Activated CD4-positive, alpha-beta T cell treated with anti-CD3 and anti-CD28 coated beads for 36 hours (primary cell): ENCODE measurements around the gene AGPAT3. TPM values are rescaled to one million over a fixed set of nuclear protein-coding genes. Genes with fewer than 3 reads are reported as not detected.
"Not testable (repeated sequence)": the region's sequence is repeated elsewhere in the genome, so short reads cannot be mapped to it uniquely, and the experiment has no call there.

Experiments used
- ATAC-seq: fragments of 200-7000 bp; cut with Tn5 transposase; one replicate; pipeline ENCODE4 v1.10.0; 2021; ENCODE audit warnings: mild to moderate bottlenecking, moderate library complexity
- CTCF ChIA-PET: fragments of 350-600 bp; sonication (Branson Sonifier 250); formaldehyde crosslinking; loops from one replicate; lab custom pipeline; 2021; ENCODE audit warnings: antibody characterized with exemption; lab: Charles Lee
- POLR2A ChIA-PET: fragments of 350-600 bp; sonication (Branson Sonifier 250); formaldehyde crosslinking; loops from one replicate; lab custom pipeline; 2021; ENCODE audit warnings: antibody characterized with exemption, inconsistent platforms; lab: Charles Lee
- DNase-seq: peaks from one replicate; pipeline ENCODE4 v3.0.0-alpha.2; 2020
- H3K27ac Mint-ChIP-seq: one replicate; pipeline ENCODE4 v1.8.0; 2021; ENCODE audit warnings: mixed read lengths
- H3K27me3 Mint-ChIP-seq: one replicate; pipeline ENCODE4 v1.8.0; 2021; ENCODE audit warnings: mixed read lengths
- H3K36me3 Mint-ChIP-seq: one replicate; pipeline ENCODE4 v1.8.0; 2021; ENCODE audit warnings: low read depth, mixed read lengths
- H3K4me1 Mint-ChIP-seq: one replicate; pipeline ENCODE4 v1.8.0; 2021; ENCODE audit warnings: mixed read lengths
- H3K4me3 Mint-ChIP-seq: one replicate; pipeline ENCODE4 v1.8.0; 2021; ENCODE audit warnings: mild to moderate bottlenecking, moderate library complexity, mixed read lengths
- H3K9me3 Mint-ChIP-seq: one replicate; pipeline ENCODE4 v1.8.0; 2021; ENCODE audit warnings: low read depth, mixed read lengths
- intact Hi-C, 2 experiments: fragments of 100-400 bp; cut with DNase I in 1 of 2; cut with micrococcal nuclease in 1 of 2; formaldehyde crosslinking; loops; one replicate each; pipeline versions ENCODE4 v1.14.2 to v1.15.1; 2022 to 2024; cut with DNase I, micrococcal nuclease
- total RNA-seq, 2 experiments: library from RNA; stranded (reverse); gene quantifications; one replicate each; pipeline ENCODE4 v1.2.3, GENCODE V29; 2021

AGPAT3 gene
- total RNA-seq, 2 experiments from 2014 or later = 73.5 to 90.7 TPM

DNA sequence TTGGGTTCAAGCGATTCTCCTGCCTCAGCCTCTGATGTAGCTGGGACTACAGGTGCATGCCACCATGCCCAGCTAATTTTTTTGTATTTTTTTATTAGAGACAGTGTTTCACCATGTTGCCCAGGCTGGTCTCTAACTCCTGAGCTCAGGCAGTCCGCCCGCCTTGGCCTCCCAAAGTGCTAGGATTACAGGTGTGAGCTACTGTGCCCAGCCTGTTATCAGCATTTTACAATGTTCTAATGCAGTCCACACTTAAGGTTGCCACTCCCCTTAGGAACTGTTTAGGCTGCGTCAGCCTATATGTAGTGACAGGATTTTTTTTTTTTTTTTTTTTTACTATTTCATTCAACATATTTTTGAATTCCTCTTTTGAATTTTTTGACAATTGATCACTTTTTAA lies 30.2 kb downstream of the AGPAT3 start:
- no peak overlapping the region for H3K27ac Mint-ChIP-seq
- POLR2A ChIA-PET = no interaction called here
- peaks cover 47% of the 10 kb centered on the region for H3K36me3 Mint-ChIP-seq

DNA sequence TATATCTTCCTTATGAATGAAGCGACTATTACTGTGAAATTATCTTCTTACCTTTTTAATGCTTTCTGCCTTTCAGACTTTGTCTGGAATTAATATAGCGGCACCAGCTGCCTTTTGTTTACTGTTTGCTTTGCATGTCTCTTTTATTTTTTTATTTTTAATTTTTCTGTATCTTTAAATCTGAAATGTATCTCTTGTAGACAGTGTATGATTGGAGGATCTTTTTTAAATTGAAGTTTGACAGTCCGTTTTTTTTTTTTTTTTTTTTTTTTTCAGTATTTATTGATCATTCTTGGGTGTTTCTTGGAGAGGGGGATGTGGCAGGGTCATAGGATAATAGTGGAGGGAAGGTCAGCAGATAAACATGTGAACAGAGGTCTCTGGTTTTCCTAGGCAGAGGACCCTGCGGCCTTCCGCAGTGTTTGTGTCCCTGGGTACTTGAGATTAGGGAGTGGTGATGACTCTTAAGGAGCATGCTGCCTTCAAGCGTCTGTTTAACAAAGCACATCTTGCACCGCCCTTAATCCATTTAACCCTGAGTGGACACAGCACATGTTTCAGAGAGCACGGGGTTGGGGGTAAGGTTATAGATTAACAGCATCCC lies 31.8 kb downstream of the AGPAT3 start:
- H3K4me3 Mint-ChIP-seq = not testable (repeated sequence)
- H3K36me3 Mint-ChIP-seq = peaks cover 46% of the 10 kb centered on the region

More for the DNA sequence above, 30.2 kb downstream of the AGPAT3 start:
- Mint-ChIP-seq H3K4me1 (peaks cover 34% of the 10 kb centered on the region), H3K4me3 (no peak overlapping the region), H3K27me3 (no peaks in the 10 kb centered on the region), H3K9me3 (peaks cover 3% of the 10 kb centered on the region)
- DNase-seq (no peak), ATAC-seq (no peak)
- intact Hi-C loops = no loop called here
- CTCF ChIA-PET = no interaction called here

DNA sequence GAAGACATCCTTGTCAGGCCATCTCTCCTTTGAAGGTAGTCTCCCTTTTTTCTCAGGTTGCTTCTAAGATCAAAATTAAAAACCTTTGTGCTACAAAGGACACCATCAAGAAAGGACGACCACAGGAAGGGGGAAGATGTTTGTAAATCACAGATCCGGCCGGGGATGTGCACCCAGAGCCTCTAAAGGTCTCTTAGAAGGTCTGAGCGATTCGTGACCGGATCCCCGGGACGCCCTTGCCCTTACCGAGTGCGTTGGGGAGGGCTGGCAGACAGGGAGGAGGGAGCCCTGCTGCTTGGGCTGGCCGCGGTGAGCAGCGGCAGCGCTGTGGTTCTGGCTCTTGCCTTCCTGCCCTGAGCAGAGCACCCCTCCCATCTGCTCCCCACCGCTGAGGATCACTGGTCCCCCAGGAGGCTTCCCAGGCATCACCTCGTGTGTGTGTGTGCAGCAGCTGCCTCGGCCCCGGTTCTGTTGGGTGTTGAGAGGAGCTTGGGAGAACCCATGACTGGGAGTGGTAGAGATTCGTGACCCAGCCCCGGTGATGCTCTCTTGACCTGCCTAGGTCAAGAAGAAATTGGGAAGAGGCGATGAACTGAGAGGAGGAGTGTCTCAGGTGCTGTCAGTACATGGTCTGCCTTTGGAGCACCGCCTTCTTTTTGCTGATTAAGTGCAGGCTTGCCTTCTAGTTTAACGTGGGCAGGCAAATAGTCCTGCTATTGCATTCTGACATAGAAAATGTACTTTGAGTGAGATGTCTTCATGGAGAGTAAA lies 34.5 kb downstream of the AGPAT3 start:
- ATAC-seq (no peak), DNase-seq (no peak)
- peaks cover 31% of the 10 kb centered on the region for H3K36me3 Mint-ChIP-seq
- no peak overlapping the region for H3K27ac Mint-ChIP-seq
- ChIA-PET CTCF (no interaction called here), POLR2A (no interaction called here)
- H3K27me3 Mint-ChIP-seq = no peaks in the 10 kb centered on the region
- peaks cover 2% of the 10 kb centered on the region for H3K9me3 Mint-ChIP-seq
- H3K4me1 Mint-ChIP-seq = peaks cover 9% of the 10 kb centered on the region
- intact Hi-C loops = no loop called here
- H3K4me3 Mint-ChIP-seq = no peak overlapping the region

More for the DNA sequence above, 31.8 kb downstream of the AGPAT3 start:
- peaks cover 31% of the 10 kb centered on the region for H3K4me1 Mint-ChIP-seq
- ATAC-seq, H3K9me3 Mint-ChIP-seq, DNase-seq, H3K27me3 Mint-ChIP-seq, H3K27ac Mint-ChIP-seq, intact Hi-C loops: not testable (repeated sequence)
- POLR2A ChIA-PET = interaction anchor here (0.6 kb wide), 1 partner anchor 21 kb away, joined by 3 read pairs; no protein-coding TSS in a partner anchor
- CTCF ChIA-PET = interaction anchor here (0.9 kb wide), 1 partner anchor 11 kb away, joined by 3 read pairs; no protein-coding TSS in a partner anchor

DNA sequence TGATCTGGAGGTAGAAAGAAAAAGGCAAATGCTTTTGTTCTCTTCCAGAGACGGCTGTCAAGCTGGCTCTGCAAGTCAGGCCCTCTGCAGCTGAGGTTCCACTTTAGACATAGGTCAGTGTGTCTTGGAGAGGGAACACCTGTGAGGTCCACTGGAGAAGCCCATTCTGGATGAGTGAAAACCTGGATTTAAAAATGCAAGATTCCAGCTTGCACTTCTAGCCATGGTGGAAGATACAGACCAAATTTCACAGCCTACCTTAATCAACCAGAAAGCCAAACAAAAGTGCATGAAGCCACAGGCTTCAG lies 35.0 kb downstream of the AGPAT3 start:
- H3K27me3 Mint-ChIP-seq = no peaks in the 10 kb centered on the region
- peaks cover 5% of the 10 kb centered on the region for H3K4me1 Mint-ChIP-seq
- H3K36me3 Mint-ChIP-seq = peaks cover 33% of the 10 kb centered on the region
- CTCF ChIA-PET = no interaction called here
- no peak overlapping the region for H3K27ac Mint-ChIP-seq
- POLR2A ChIA-PET = no interaction called here
- DNase-seq (no peak), ATAC-seq (no peak)
- no peak overlapping the region for H3K4me3 Mint-ChIP-seq
- peaks cover 2% of the 10 kb centered on the region for H3K9me3 Mint-ChIP-seq
- intact Hi-C loops = no loop called here

DNA sequence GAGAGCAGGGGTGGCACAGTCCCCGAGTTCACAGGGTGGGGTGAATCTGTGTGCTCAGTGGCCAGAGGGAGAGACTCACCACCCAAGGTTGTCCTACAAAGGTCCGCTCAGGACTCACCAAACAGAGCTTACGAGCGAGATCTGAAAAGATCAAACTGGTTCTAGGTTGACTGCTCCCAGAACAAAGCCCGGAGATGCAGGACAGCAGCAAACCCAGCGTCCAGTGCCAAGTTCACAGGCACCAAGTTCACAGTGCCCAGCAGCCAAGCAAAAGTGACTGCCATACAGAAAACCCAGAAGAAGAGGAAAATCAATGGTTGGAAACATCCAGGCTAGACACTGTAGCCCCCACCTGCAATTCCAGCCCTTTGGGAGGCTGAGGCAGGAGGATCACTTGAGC lies 35.7 kb downstream of the AGPAT3 start:
- Mint-ChIP-seq H3K27me3 (no peaks in the 10 kb centered on the region), H3K9me3 (peaks cover 2% of the 10 kb centered on the region), H3K4me3 (no peak overlapping the region), H3K27ac (no peak overlapping the region), H3K36me3 (peaks cover 35% of the 10 kb centered on the region), H3K4me1 (peaks cover 5% of the 10 kb centered on the region)
- ChIA-PET POLR2A (no interaction called here), CTCF (interaction anchor here (0.7 kb wide), 2 partner anchors 14 to 131 kb away, joined by 3 to 4 read pairs; no protein-coding TSS in a partner anchor)
- ATAC-seq (no peak), DNase-seq (no peak)
- intact Hi-C loops = no loop called here

DNA sequence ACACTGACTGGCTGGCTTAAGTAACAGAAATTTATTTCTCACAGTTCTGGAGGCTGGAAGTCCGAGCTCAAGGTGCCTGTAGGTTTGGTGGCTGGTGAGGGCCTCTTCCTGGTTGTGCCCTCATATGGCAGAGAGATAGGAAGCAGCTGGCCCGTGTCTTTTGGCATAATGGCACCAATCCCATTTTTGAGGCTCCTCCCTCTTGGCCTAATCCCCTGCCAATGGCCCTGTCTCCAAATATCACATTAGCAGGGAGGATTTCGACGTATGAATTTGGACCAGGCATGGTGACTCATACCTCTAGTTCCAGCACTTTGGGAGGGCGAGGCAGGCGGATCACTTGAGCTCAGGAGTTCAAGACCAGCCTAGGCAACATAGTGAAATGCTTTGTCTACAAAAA lies 37.4 kb downstream of the AGPAT3 start:
- DNase-seq (no peak), ATAC-seq (no peak)
- CTCF ChIA-PET = interaction anchor here (0.7 kb wide), 1 partner anchor 34 kb away, joined by 4 read pairs; no protein-coding TSS in a partner anchor
- Mint-ChIP-seq H3K36me3 (peaks cover 46% of the 10 kb centered on the region), H3K27ac (no peak overlapping the region), H3K27me3 (no peaks in the 10 kb centered on the region), H3K4me1 (peaks cover 5% of the 10 kb centered on the region), H3K9me3 (peaks cover 2% of the 10 kb centered on the region), H3K4me3 (no peak overlapping the region)
- POLR2A ChIA-PET = no interaction called here
- intact Hi-C loops = no loop called here

DNA sequence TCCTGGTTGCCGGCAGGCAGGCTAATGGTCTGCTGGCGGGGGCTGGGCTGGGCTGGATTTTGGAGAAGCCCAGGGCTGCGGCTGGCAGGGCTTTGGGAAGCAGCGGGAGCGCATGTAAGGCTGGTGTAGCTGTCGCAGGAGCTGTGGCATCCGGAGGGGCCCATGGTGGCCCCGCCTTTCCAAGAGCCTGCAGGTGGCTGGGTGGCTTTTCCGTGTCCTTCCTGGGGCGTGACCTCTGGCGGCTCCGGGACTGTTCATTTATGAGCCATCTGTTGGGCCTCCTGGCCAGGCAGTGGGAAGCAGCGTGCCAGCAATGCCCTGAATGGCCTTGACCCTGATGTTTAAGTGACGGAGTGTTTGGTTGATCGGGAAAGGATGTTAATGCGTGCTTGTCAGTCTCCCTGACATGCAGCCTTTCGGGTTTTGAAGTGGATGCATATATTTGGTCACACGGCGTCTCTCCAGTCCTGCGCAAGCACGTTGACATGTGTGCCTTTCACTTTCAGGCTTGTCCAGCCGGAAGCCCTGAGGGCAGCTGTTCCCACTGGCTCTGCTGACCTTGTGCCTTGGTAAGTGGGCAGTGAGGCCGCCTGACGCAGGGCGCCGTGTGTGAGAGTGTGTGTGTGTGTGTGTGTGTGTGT lies 38.5 kb downstream of the AGPAT3 start:
- Mint-ChIP-seq H3K27me3 (no peaks in the 10 kb centered on the region), H3K4me1 (peaks cover 2% of the 10 kb centered on the region), H3K9me3 (peaks cover 2% of the 10 kb centered on the region), H3K36me3 (peaks cover 38% of the 10 kb centered on the region), H3K4me3 (no peak overlapping the region), H3K27ac (no peak overlapping the region)
- DNase-seq (no peak), ATAC-seq (no peak)
- CTCF ChIA-PET = interaction anchor here (1.0 to 1.2 kb wide), 2 partner anchors 12 to 81 kb away, joined by 3 read pairs; no protein-coding TSS in a partner anchor
- POLR2A ChIA-PET = no interaction called here
- intact Hi-C loops = no loop called here

DNA sequence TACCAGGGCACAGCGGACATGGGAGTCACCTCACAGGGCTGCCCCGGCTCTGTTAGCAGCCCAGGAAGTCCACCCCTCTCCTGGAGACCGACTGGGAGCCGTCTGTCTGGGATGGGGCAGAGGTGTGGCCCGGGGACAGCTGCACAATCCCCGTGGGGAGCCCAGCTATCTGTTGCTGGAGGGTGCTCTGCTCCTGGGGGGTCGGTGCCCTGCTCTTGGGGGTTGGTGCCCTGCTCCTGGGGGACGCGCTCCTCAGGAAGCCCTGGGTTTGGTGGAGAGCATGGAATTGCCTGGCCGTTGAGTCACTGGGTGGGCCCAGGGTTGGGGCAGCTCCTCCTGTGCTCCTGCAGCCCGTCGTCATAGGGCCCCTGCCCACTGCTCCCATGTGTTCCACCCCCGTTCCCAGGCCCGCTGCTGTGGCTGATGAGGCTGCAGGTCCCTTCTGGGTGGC lies 39.3 kb downstream of the AGPAT3 start:
- H3K9me3 Mint-ChIP-seq = no peaks in the 10 kb centered on the region
- no peak for ATAC-seq
- DNase-seq = no peak
- peaks cover 32% of the 10 kb centered on the region for H3K36me3 Mint-ChIP-seq
- no peak overlapping the region for H3K27ac Mint-ChIP-seq
- H3K27me3 Mint-ChIP-seq = no peaks in the 10 kb centered on the region
- peaks cover 2% of the 10 kb centered on the region for H3K4me1 Mint-ChIP-seq
- POLR2A ChIA-PET = no interaction called here
- no peak overlapping the region for H3K4me3 Mint-ChIP-seq
- intact Hi-C loops = no loop called here
- CTCF ChIA-PET = interaction anchor here (1.2 kb wide), 1 partner anchor 80 kb away, joined by 3 read pairs; no protein-coding TSS in a partner anchor

DNA sequence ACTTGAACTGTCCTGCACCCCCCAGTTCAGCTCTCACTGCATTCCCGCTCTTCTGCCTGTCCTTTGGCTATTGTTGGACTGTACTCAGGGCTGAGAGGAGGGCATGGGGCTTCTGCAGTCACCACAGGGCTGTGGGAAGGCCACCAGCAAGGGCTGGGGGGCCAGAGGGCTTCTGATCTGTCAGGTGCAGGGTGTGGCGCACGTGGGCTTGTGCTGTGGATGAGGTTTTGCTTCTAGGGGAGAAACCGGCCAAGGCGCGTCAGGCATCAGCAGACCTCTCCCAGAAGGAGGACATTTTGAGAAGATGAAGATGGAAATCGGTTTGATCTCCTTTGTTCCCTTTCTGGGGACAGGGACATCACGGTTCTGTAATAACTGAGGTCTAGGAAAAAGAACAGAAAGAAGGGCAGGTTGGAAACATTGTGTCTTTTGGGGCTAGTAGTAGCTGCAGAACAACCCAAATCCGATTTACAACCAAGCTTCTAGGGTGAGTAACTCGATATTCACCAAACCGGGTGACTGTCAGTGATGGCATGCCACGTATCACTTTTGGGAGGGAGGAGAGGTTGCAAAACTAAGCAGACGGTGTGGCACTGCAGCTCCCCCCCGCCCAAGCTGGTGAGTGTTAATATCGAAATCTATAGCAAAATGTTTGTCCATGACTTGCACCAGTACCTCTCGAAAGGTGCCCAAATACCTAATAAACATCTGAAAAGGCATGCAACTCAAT lies 40.9 kb downstream of the AGPAT3 start:
- H3K36me3 Mint-ChIP-seq = peaks cover 24% of the 10 kb centered on the region
- no peak overlapping the region for H3K27ac Mint-ChIP-seq
- H3K9me3 Mint-ChIP-seq = no peaks in the 10 kb centered on the region
- DNase-seq (no peak), ATAC-seq (no peak)
- H3K27me3 Mint-ChIP-seq = no peaks in the 10 kb centered on the region
- no peak overlapping the region for H3K4me3 Mint-ChIP-seq
- H3K4me1 Mint-ChIP-seq = peaks cover 13% of the 10 kb centered on the region
- ChIA-PET CTCF (interaction anchor here (1.3 kb wide), 1 partner anchor 12 kb away, joined by 3 read pairs; no protein-coding TSS in a partner anchor), POLR2A (no interaction called here)
- intact Hi-C loops = loop anchor here in 1 of 2 experiments (5.0 kb wide), 1 partner anchor 51 kb away; no protein-coding TSS in a partner anchor

DNA sequence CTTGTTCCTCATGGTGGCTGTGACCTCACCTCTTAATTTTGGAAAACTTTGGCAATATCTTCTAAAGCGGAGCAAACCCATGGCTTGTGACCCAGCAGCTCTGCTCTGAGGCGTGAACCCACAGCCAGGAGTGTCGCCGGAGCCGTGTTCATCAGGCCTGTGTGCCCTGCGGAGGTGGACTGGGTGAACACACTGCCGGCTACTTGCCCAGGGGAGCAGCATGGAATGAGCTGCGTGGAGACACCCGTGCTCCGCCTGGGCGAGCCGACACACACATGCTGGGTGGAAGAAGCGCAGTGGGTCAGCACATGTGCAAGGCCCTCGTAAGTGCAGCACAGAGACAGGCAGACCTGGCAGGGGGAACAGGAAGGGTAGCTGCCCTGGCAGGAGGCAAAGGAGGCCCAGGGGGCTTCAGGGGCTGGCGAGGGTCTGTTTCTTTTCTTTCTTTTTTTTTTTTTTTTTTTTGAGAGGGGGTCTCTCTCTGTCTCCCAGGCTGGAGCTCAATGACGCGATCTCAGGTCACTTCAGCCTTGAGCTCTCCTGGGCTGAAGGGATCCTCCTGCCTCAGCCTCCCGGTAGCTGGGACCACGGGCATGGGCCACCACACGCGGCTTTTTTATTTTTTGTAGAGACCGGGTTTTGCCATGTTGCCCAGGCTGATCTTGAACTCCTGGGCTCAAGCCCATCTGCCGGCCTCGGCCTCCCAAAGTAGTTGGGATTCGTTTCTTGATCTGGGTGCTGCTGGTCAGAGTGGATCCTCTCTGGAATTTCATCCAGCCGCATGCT lies 41.8 kb downstream of the AGPAT3 start:
- Mint-ChIP-seq H3K27ac (no peak overlapping the region), H3K36me3 (peaks cover 29% of the 10 kb centered on the region), H3K9me3 (no peaks in the 10 kb centered on the region), H3K27me3 (no peaks in the 10 kb centered on the region), H3K4me1 (peaks cover 13% of the 10 kb centered on the region), H3K4me3 (no peak overlapping the region)
- intact Hi-C loops = loop anchor here in 1 of 2 experiments (5.0 kb wide), 1 partner anchor 51 kb away; no protein-coding TSS in a partner anchor
- ChIA-PET CTCF (interaction anchor here (1.5 kb wide), 1 partner anchor 10 kb away, joined by 3 read pairs; no protein-coding TSS in a partner anchor), POLR2A (no interaction called here)
- no peak for DNase-seq
- no peak for ATAC-seq
